ENCODE results near the gene POC1B. TPM values are rescaled to one million over a fixed set of nuclear protein-coding genes. Genes with fewer than 3 reads are reported as not detected.

POC1B gene
- total and polyA plus RNA-seq, 10 donors: 10.5 to 47.3 (median 30.4) TPM

DNA sequence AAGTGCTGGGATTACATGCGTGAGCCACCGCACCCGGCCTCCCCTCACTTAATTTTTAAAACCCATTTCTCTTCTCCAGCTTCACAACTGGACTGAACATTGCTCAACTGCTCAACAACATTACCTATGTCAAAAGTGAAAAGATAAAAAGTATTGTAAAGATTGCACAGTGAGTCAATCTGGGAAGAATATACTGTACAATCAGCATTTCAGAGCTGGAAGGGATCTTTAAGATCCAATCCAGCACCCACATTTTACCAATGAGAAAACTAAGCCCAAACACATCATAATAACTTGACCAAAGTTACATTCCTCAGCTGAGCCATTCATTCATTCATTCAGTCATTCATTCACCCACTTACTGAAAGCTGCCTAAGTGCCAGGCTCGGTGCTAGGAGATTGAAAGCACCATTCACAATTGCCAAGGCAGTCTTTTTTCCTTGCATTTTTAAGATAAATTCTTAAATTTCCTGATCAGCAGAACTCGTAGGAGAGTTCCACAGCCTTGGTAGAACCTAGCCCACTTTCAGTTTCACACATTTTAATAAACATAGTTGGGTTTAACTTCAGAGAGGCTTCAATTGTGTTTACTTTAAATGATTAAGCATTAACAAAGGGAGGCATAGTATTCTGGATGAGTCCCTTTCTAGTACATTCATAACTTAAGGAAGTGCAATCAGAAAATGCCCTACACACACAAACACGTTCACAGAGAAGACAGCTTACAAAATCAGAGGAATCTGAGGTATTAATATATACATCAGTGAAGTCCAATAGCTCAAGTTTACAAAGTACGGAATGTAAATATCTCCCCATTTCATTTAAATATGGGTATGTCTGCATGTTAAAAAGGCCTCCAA is 4.3 kb downstream of the POC1B start:
- Histone ChIP-seq H3K9me3 (no peaks in the 10 kb centered on the region), H3K4me3 (peak overlapping the region in 6 of 8 donors; percentile 2 to 99 (median 18)), H3K27me3 (replicated peaks in 1 of 7) (no peaks in the 10 kb centered on the region), H3K36me3 (peaks cover 0 to 19% (median 0%) of the 10 kb centered on the region in 6 donors), H3K27ac (peak overlapping the region in 3 of 8 donors; percentile 30 to 41 (median 32)), H3K4me1 (peaks cover 24 to 76% (median 54%) of the 10 kb centered on the region in 6 donors)
- intact Hi-C loops (cut with DNase I; ENCODE audit: low total_unique reads): loop anchor here (5.0 kb wide), 1 partner anchor 169 kb away; the partner anchor contains the start of gene DUSP6
- DNase-seq: no peak
- 59 to 70% (median 68%) methylated on average over 7 of the region's 7 CpGs for WGBS, 5 donors
- no peak for TF ChIP-seq POLR2AphosphoS5 (IDR thresholded peaks at IDR 0.05)
- TF ChIP-seq POLR2A (IDR thresholded peaks at IDR 0.05): no peak
- TF ChIP-seq, protein P1, sequence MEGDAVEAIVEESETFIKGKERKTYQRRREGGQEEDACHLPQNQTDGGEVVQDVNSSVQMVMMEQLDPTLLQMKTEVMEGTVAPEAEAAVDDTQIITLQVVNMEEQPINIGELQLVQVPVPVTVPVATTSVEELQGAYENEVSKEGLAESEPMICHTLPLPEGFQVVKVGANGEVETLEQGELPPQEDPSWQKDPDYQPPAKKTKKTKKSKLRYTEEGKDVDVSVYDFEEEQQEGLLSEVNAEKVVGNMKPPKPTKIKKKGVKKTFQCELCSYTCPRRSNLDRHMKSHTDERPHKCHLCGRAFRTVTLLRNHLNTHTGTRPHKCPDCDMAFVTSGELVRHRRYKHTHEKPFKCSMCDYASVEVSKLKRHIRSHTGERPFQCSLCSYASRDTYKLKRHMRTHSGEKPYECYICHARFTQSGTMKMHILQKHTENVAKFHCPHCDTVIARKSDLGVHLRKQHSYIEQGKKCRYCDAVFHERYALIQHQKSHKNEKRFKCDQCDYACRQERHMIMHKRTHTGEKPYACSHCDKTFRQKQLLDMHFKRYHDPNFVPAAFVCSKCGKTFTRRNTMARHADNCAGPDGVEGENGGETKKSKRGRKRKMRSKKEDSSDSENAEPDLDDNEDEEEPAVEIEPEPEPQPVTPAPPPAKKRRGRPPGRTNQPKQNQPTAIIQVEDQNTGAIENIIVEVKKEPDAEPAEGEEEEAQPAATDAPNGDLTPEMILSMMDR (IDR thresholded peaks at IDR 0.05 in 8 of 11, conservative IDR thresholded peaks at IDR 0.05 in 3 of 11): no peak

DNA sequence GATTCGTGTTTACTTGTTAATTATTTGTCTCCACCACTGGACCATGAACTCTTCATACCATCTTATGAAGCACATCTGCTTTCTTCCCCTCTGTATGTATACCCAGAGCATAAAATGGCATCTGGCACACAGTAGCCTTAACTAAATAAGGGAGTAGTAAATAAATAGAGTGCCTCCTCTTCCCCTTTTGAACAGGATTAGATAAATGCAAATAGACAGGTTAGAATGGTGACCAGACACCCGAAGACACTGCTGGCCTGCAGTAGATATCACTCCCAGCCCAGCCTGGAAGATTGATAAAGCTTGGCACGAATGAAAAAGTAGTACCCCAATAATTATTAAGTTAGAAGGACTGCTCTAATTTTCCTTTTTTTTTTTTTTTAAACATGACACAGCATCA is 8.1 kb downstream of the POC1B start:
- Histone ChIP-seq H3K27me3 (replicated peaks in 1 of 7) (no peaks in the 10 kb centered on the region), H3K4me3 (no peak overlapping the region), H3K9me3 (no peaks in the 10 kb centered on the region), H3K36me3 (peaks cover 0 to 7% (median 0%) of the 10 kb centered on the region in 6 donors), H3K4me1 (peaks cover 10 to 84% (median 59%) of the 10 kb centered on the region in 6 donors), H3K27ac (no peak overlapping the region)
- no peak for DNase-seq
- 63 to 83% (median 76%) methylated on average over 3 of the region's 3 CpGs for WGBS, 5 donors
- intact Hi-C loops (cut with DNase I; ENCODE audit: low total_unique reads): no loop called here
- TF ChIP-seq POLR2AphosphoS5 (IDR thresholded peaks at IDR 0.05) (no peak), POLR2A (IDR thresholded peaks at IDR 0.05) (no peak)
- TF ChIP-seq, protein P1 (IDR thresholded peaks at IDR 0.05 in 8 of 11, conservative IDR thresholded peaks at IDR 0.05 in 3 of 11): no peak

DNA sequence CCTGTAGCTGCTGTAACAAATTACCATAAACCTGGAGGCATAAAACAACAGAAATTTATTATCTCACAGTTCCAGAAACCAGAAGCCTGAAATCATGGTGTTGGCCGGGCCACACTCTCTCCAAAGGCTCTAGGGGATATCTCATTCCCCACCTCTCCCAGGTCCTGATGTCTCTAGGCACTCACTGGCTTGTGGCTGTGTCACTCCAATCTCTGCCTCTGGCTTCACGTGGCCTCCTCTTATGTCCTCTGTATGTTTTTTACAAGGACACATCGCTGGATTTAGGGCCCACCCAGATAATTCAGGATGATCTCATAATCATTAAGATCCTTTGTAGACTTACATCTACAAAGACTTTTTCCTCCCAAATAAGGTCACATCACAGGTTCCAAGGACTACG is 9.2 kb downstream of the POC1B start:
- 70 to 93% (median 77%) methylated on average over 4 of the region's 4 CpGs for WGBS, 5 donors
- Histone ChIP-seq H3K9me3 (no peaks in the 10 kb centered on the region), H3K27me3 (replicated peaks in 1 of 7) (no peaks in the 10 kb centered on the region), H3K4me1 (peaks cover 3 to 78% (median 51%) of the 10 kb centered on the region in 6 donors), H3K36me3 (no peaks in the 10 kb centered on the region), H3K27ac (no peak overlapping the region), H3K4me3 (no peak overlapping the region)
- intact Hi-C loops (cut with DNase I; ENCODE audit: low total_unique reads): no loop called here
- no peak for DNase-seq
- TF ChIP-seq, protein P1 (IDR thresholded peaks at IDR 0.05 in 8 of 11, conservative IDR thresholded peaks at IDR 0.05 in 3 of 11): no peak
- no peak for TF ChIP-seq POLR2AphosphoS5 (IDR thresholded peaks at IDR 0.05)
- TF ChIP-seq POLR2A (IDR thresholded peaks at IDR 0.05): no peak

DNA sequence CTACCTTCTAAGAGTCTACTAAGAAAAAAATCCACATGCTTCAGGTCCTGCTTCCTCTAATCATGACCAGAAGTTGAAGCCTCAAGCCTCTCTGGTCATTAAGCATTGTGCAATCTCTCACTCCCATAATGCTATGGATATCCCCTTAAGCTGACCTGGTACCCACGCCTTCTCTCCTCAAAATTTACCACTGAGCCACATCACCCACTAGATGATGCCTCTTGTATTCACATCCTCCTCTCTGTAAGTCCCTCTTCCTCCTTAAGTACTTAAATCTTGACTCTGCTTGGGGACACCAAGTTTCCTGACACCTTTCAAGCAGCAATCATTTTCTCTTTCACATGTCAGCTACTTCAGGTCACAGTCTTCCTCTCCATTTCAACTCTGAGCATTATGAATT is 11.1 kb downstream of the POC1B start:
- WGBS, 5 donors: 52 to 72% (median 57%) methylated on average over 1 of the region's 1 CpG
- no peak overlapping the region for H3K27ac ChIP-seq
- DNase-seq: no peak
- no peaks in the 10 kb centered on the region for H3K27me3 ChIP-seq (replicated peaks in 1 of 7)
- intact Hi-C loops (cut with DNase I; ENCODE audit: low total_unique reads): no loop called here
- H3K36me3 ChIP-seq: no peaks in the 10 kb centered on the region
- no peaks in the 10 kb centered on the region for H3K9me3 ChIP-seq
- H3K4me3 ChIP-seq: no peak overlapping the region
- TF ChIP-seq POLR2A (IDR thresholded peaks at IDR 0.05) (no peak), POLR2AphosphoS5 (IDR thresholded peaks at IDR 0.05) (no peak)
- TF ChIP-seq, protein P1 (IDR thresholded peaks at IDR 0.05 in 8 of 11, conservative IDR thresholded peaks at IDR 0.05 in 3 of 11): no peak
- peaks cover 3 to 59% (median 33%) of the 10 kb centered on the region in 6 donors for H3K4me1 ChIP-seq
